HUES64 (cell line): ENCODE measurements around the gene NOL3.

ENCODE experiments used
- H3K27ac ChIP-seq: 2 replicates; pipeline ENCODE4 v1.7.0; 2013; ENCODE audit warnings: low read depth, low read length, inconsistent platforms
- H3K27me3 ChIP-seq: 2 replicates; pipeline ENCODE4 v1.6.1; 2013; ENCODE audit warnings: mild to moderate bottlenecking, low read length; ENCODE audit not compliant: insufficient read depth
- H3K36me3 ChIP-seq: 2 replicates; pipeline ENCODE4 v1.6.1; 2013; ENCODE audit warnings: mild to moderate bottlenecking, low read length; ENCODE audit not compliant: insufficient read depth
- H3K4me1 ChIP-seq: 2 replicates; pipeline ENCODE4 v1.6.1; 2013; ENCODE audit warnings: mild to moderate bottlenecking, low read length, moderate library complexity; ENCODE audit not compliant: insufficient read depth
- H3K4me3 ChIP-seq: 2 replicates; pipeline ENCODE4 v1.5.1; 2013; ENCODE audit warnings: mild to moderate bottlenecking, low read length, moderate library complexity
- H3K9ac ChIP-seq: 2 replicates; pipeline ENCODE4 v1.6.1; 2013; ENCODE audit warnings: mild to moderate bottlenecking, low read depth, low read length
- H3K9me3 ChIP-seq: 2 replicates; pipeline ENCODE4 v1.6.1; 2013; ENCODE audit warnings: low read depth, low read length; ENCODE audit not compliant: insufficient read depth
- WGBS: fragments of 150-250, 120-280 bp; methylation state at CpG from one replicate; pipeline ENCODE4 v1.1.7; 2013; ENCODE audit warnings: missing lambda C conversion rate; 5-methylcytosine and 5-hydroxymethylcytosine counted together

NOL3 gene

DNA sequence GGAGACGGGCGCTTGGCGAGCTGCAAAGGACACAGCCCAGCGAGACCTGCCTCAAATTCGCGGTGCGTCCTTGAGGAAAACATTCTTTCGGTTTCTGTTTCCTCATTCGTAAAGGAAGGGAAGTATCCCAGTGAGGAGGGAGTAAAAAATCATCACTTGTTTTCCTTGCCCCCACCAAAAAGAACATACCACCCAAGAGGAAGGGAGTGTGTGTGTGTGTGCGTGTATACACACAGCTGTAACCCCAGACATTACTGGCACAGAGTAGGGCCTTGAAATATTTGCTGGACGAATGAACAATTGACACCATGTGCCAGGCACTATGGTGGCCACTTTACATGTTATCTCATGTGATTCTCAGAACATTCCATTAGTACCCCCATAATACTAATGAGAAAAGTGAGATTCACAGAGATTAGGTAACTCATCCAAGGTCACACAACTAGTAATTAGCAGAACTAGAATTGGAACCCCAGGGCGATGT lies 15.4 kb downstream of the NOL3 start:
- no peak overlapping the region for H3K27ac ChIP-seq
- H3K27me3 ChIP-seq = peaks cover 29% of the 10 kb centered on the region
- H3K4me1 ChIP-seq = peaks cover 4% of the 10 kb centered on the region; the same call in 1 of the 2 replicates
- WGBS = 14% methylated on average over 11 of the region's 12 CpGs
- H3K9ac ChIP-seq = no peak overlapping the region
- no peaks in the 10 kb centered on the region for H3K36me3 ChIP-seq
- H3K9me3 ChIP-seq = no peaks in the 10 kb centered on the region
- H3K4me3 ChIP-seq = no peak overlapping the region

DNA sequence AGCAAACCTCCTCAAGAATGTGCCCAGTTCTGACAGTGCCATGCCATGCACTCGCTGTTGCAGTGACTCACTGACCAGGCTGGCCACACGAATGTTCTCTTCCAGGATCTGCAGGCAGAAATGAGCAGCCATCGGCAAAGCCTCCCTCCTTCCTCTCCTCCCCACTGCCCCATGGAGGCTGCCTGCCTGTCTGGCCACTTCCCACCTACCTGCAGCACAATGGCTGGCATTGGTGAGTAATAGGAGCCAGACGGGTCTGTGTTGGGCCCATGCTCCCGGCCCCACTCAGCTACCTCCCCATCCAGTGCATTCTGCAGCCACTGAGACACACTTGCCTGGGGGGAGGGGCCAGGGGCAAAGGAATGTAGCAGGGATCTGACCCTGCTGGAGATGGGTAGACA lies 16.2 kb downstream of the NOL3 start:
- Histone ChIP-seq H3K4me1 (peaks cover 4% of the 10 kb centered on the region; the same call in 1 of the 2 replicates), H3K27ac (no peak overlapping the region), H3K9me3 (no peaks in the 10 kb centered on the region), H3K36me3 (no peaks in the 10 kb centered on the region), H3K9ac (no peak overlapping the region), H3K4me3 (no peak overlapping the region), H3K27me3 (peaks cover 29% of the 10 kb centered on the region)
- 60% methylated on average over 5 of the region's 5 CpGs for WGBS

DNA sequence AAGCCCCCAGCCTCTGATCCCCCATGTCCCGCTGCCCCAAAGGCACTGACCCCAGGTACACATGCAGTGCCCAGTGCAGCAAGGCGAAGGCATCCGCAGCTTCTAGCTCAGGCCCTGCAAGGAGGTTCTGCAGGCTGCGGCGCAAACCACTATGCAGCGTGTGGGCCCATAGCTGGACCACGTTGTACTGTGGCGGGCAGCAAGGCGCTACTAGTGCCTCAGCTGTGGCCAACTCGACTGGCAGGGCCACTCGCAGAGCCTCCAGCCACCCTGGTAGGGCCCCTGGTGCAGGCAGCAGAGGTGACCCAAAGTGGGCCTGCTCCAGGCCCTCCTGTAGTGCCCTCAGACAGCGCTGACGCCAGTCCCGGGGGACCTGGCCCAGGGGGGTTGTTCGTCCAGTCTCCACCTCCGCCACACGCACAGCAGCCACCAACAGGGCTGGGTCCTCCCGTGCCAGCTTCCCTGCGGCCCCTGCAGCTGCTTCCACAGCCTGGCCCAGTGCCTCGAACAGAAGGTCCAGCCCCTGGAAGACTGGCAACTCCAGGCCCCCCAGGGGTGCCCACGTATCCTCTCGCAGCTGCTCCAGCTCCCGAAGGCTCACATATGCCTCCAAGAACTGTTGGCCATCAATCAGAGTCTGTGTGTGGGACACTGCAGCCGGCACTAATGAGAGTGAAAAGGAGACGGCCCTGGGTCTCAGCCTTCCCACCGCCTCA lies 17.0 kb downstream of the NOL3 start:
- H3K27ac ChIP-seq = no peak overlapping the region
- 93% methylated on average over 26 of the region's 26 CpGs for WGBS

DNA sequence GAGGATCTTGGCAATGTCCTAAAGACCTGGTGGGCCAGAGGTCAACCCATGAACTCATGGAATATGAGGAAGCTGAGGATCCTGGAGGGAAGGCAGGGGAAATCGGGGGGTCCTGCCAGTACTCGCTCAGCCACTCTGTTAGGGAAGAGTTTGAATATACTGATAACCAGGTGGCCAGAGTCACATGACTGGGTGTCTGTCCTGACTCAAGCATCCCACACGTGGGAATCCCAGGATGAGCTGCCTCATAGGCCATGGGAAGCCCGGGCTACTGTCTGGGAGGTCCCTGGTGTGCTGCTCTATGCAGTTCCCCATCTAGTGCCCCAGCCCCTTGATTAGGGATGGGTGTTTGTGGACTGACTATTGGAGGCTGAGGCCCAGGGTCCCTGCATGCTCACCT lies 18.0 kb downstream of the NOL3 start:
- Histone ChIP-seq H3K36me3 (peaks cover 3% of the 10 kb centered on the region; the same call in 1 of the 2 replicates), H3K27me3 (peaks cover 29% of the 10 kb centered on the region), H3K9me3 (no peaks in the 10 kb centered on the region), H3K27ac (no peak overlapping the region), H3K4me3 (no peak overlapping the region), H3K4me1 (peaks cover 9% of the 10 kb centered on the region; the same call in 1 of the 2 replicates), H3K9ac (no peak overlapping the region)
- WGBS = 91% methylated on average over 4 of the region's 4 CpGs

More for the DNA sequence above, 17.0 kb downstream of the NOL3 start:
- H3K36me3 ChIP-seq = no peaks in the 10 kb centered on the region
- H3K4me3 ChIP-seq = no peak overlapping the region
- peaks cover 4% of the 10 kb centered on the region; the same call in 1 of the 2 replicates for H3K4me1 ChIP-seq
- H3K9ac ChIP-seq = no peak overlapping the region
- peaks cover 29% of the 10 kb centered on the region for H3K27me3 ChIP-seq
- H3K9me3 ChIP-seq = no peaks in the 10 kb centered on the region

DNA sequence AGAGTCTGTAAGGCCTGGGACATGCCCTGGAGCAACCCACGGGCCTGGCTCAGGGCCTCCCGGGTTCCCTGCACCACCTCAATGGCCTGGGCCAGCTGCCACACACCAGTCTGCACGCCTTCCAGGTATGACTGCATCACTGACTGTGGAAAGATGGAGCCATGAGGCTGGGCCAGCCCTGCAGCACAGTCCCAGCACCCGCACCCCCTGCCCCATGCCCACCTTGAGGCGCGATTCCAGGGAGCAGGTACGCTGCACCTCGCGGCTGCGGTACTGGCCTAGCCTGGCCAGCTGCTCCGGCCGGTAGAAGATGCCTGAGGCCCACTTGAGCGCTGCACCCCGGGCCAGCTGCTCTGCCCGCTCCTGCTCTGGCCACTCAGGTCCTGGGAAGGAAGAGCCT lies 18.5 kb downstream of the NOL3 start:
- peaks cover 11% of the 10 kb centered on the region; the same call in 1 of the 2 replicates for H3K4me1 ChIP-seq
- WGBS = 91% methylated on average over 15 of the region's 15 CpGs
- H3K4me3 ChIP-seq = no peak overlapping the region
- no peaks in the 10 kb centered on the region for H3K9me3 ChIP-seq
- peaks cover 7% of the 10 kb centered on the region for H3K36me3 ChIP-seq
- H3K27ac ChIP-seq = no peak overlapping the region
- H3K9ac ChIP-seq = no peak overlapping the region
- peaks cover 29% of the 10 kb centered on the region for H3K27me3 ChIP-seq

DNA sequence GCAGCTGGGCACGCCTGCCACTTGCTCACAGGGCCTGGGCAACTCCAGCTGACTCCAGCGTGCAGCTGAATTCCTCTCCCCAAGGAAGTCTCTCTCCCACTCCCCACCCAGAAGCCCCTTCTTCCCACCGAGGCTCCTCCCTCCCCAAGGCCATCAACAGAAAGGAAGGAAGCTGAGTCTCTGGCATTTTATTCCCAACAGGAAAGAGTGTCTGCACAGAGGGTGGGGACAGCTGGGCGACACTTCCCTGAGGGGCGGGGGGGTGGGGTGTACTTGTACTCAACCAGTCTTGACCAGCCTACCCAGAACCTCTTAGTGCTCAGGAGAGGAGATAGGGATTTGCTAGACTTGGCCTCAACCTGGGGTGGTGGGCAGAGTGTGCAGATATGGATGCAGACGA lies 19.7 kb downstream of the NOL3 start, which contains the start of gene EXOC3L1:
TSS of gene EXOC3L1 (minus strand) at position 96 of the 400 bp plus-strand sequence. CDS start 460 bp downstream, outside the sequence.
- H3K9me3 ChIP-seq = no peaks in the 10 kb centered on the region
- no peak within 1 kb of the TSS for H3K9ac ChIP-seq
- peaks cover 11% of the 10 kb centered on the region; the same call in 1 of the 2 replicates for H3K4me1 ChIP-seq
- H3K4me3 ChIP-seq = no peak within 1 kb of the TSS
- 60% methylated on average over 6 of the region's 6 CpGs for WGBS
- peaks cover 18% of the 10 kb centered on the region for H3K27me3 ChIP-seq
- peaks cover 20% of the 10 kb centered on the region for H3K36me3 ChIP-seq
- H3K27ac ChIP-seq = no peak within 1 kb of the TSS

DNA sequence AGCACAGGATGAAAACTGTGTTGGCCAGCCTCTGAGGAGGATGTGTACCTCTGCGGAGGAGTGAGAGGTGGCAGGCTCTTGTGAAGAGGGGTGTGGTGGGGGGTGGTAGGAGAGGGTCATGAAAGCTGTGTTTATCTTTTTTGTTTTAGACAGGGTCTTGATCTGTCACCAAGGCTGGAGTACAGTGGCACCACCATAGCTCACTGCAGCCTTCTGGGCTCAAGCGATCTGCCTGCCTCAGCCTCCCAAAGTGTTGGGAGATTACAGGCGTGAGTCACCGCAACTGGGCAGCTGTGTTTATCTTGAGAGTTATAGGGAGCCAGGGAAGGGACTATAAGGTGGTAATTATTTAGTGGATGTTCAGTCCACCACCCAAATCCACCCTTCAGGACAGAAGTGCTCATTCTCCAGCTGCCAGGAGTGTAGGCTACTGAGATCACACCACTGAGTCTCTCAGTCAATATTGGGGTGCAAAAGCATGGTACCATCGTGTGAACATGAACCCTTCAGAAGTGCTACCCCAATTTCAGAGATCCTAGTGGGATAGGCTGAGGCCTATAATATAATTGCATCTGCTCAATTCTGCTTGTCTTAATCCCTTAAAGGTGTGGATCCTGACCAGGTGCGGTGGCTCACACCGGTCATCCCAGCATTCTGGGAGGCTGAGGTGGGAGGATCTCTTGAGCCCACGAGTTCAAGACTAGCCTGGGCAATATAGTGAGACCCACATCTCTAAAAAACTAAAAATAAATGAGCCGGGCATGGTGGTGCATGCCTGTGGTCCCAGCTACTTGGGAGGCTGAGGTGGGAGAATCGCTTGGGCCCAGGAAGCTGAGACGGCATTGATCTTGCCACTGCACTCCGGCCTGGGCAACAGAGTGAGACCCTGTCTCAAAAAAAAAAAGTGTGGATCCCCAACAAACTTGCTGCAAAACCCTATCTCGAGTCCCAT lies 20.4 kb downstream of the NOL3 start:
- Histone ChIP-seq H3K27me3 (peaks cover 11% of the 10 kb centered on the region), H3K4me1 (peaks cover 11% of the 10 kb centered on the region; the same call in 1 of the 2 replicates), H3K9ac (no peak overlapping the region), H3K9me3 (no peaks in the 10 kb centered on the region), H3K4me3 (no peak overlapping the region), H3K27ac (no peak overlapping the region), H3K36me3 (peaks cover 27% of the 10 kb centered on the region)
- WGBS = 91% methylated on average over 13 of the region's 13 CpGs

DNA sequence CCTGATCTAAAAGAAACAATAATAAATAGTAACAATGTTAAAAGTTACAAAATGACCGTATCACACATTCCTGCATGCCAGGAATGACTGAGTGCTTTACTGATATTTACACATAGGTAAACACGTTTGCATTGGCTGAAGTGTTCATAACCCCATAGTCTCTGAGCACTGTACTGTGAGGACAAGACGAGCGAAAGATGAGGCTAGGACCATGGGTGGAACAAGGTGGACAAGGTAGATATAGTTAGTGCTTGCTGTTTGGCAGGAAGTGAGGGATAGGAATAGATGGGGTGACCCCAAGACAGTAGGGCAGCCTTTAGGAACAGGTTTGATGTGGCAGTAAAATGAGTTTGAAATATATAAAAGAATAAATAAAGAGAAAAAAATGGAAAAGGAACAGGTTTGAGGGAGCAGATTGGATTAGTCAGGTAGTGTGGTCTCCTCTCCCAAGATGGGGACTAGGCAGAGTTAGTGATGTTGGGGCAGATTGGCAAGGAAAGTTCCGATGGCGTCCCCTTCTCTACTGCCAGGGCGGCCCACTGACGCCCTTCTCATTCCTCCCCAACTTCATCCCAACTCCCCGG lies 21.2 kb downstream of the NOL3 start:
- H3K9ac ChIP-seq = no peak overlapping the region
- WGBS = 40% methylated on average over 9 of the region's 9 CpGs
- peaks cover 3% of the 10 kb centered on the region for H3K27me3 ChIP-seq
- no peak overlapping the region for H3K27ac ChIP-seq
- peak overlapping the region; percentile 99 for H3K4me3 ChIP-seq
- no peaks in the 10 kb centered on the region for H3K9me3 ChIP-seq
- peaks cover 34% of the 10 kb centered on the region for H3K36me3 ChIP-seq
- peaks cover 11% of the 10 kb centered on the region; the same call in 1 of the 2 replicates for H3K4me1 ChIP-seq

DNA sequence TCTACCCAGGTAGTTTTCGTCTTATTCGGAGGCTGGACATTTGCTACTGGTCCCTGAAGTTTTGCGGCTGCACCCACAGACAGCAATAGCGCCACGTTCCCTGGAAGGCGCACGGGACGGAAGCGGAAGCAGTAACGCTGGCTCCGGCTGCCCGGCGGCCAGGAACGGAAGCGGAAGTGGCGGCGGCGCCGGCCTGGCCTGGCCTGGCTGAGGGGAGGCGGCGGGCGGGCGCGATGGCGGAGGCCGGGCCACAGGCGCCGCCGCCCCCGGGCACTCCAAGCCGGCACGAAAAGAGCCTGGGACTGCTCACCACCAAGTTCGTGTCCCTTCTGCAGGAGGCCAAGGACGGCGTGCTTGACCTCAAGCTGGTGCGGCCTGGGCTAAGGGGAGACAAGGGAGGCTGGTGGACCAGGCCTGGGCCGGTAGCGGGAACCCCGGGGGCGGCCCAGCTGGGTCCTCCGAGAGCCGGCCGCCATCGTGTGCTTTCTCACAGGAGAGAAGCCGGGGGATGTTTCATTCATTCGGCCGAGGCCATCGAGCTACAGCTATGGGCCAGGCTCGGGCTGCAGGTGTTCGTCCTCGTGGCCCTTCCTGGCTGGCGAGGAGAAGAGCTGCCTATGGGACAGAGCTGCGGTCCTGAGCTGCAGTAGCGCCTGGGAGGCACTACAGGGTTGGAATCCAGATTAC lies 21.8 kb downstream of the NOL3 start, which contains the start of gene E2F4:
TSS of gene E2F4 (plus strand) at position 161 of the 687 bp plus-strand sequence. CDS start at position 234, 73 bp downstream.
- Histone ChIP-seq H3K27ac (peak within 1 kb of the TSS; percentile 48; the same call in 1 of the 2 replicates), H3K36me3 (peaks cover 41% of the 10 kb centered on the region), H3K4me1 (peaks cover 7% of the 10 kb centered on the region; the same call in 1 of the 2 replicates), H3K27me3 (no peaks in the 10 kb centered on the region), H3K4me3 (peak within 1 kb of the TSS; percentile 99), H3K9ac (peak within 1 kb of the TSS; percentile 91), H3K9me3 (no peaks in the 10 kb centered on the region)
- WGBS = under 1% methylated on average over 54 of the region's 54 CpGs

DNA sequence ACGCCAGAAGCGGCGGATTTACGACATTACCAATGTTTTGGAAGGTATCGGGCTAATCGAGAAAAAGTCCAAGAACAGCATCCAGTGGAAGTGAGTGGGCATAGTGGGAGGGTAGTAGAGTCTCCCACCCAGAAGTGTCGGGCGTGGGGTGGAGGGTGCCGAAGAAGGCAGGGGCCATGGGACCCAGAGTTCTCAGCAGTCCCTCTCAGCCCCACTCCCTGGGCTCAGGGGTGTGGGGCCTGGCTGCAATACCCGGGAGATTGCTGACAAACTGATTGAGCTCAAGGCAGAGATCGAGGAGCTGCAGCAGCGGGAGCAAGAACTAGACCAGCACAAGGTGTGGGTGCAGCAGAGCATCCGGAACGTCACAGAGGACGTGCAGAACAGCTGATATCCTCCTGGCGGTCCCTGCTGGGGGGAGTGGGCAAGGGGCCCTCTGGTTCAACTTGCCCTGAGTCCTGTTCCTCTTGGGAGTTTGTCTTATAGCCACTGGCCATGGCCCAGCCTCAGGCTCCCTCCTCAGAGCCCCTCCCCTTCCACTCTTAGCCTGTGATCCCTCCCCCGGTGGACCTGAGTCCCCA lies 22.5 kb downstream of the NOL3 start:
- Histone ChIP-seq H3K4me1 (peaks cover 7% of the 10 kb centered on the region; the same call in 1 of the 2 replicates), H3K9me3 (no peaks in the 10 kb centered on the region), H3K4me3 (peak overlapping the region; percentile 99), H3K27ac (no peak overlapping the region), H3K9ac (peak overlapping the region; percentile 91), H3K36me3 (peaks cover 48% of the 10 kb centered on the region), H3K27me3 (no peaks in the 10 kb centered on the region)
- 43% methylated on average over 17 of the region's 17 CpGs for WGBS
